GM21528 (cell line): ENCODE data around the gene SLC45A2.
"Not testable (repeated sequence)": the region's sequence is repeated elsewhere in the genome, so short reads cannot be mapped to it uniquely, and the experiment has no call there.

ENCODE experiments used
- ATAC-seq: cut with Tn5 transposase; IDR thresholded peaks from one replicate; pipeline ENCODE4 v1.9.1; 2021; ENCODE audit warnings: mild to moderate bottlenecking, moderate library complexity; ENCODE audit not compliant: unreplicated experiment, low FRiP score

The SLC45A2 gene

GRCh38 chr5:33984671-33985124 is at the start of gene SLC45A2:
Gene SLC45A2, minus strand, starts transcription at chr5:33984693. Its CDS starts 110 bp downstream, at chr5:33984583.
- ATAC-seq = no peak

- ATAC-seq = no peak
Observed at GRCh38 chr5:34031966-34032365, 47.5 kb upstream of the SLC45A2 start.

- no peak for ATAC-seq
Observed at GRCh38 chr5:34031117-34031516, 46.6 kb upstream of the SLC45A2 start.

- ATAC-seq = not testable (repeated sequence)
Observed at GRCh38 chr5:34030585-34030984, 46.1 kb upstream of the SLC45A2 start.

- no peak for ATAC-seq
Observed at GRCh38 chr5:34030048-34030447, 45.6 kb upstream of the SLC45A2 start.

- ATAC-seq = no peak
Observed at GRCh38 chr5:34028349-34028748, 43.9 kb upstream of the SLC45A2 start.

- no peak for ATAC-seq
Observed at GRCh38 chr5:34026089-34026761, 41.7 kb upstream of the SLC45A2 start.

- peak; percentile 96 for ATAC-seq
Observed at GRCh38 chr5:34022121-34022705, 37.7 kb upstream of the SLC45A2 start.

GRCh38 chr5:34021334-34021733 is 36.8 kb upstream of the SLC45A2 start:
- ATAC-seq = no peak

GRCh38 chr5:34020726-34021125 is 36.2 kb upstream of the SLC45A2 start:
- ATAC-seq = no peak

- no peak for ATAC-seq
Observed at GRCh38 chr5:34017254-34017653, 32.8 kb upstream of the SLC45A2 start.

GRCh38 chr5:34016750-34017149 is 32.3 kb upstream of the SLC45A2 start:
- ATAC-seq = no peak

GRCh38 chr5:34016222-34016621 is 31.7 kb upstream of the SLC45A2 start:
- no peak for ATAC-seq

- ATAC-seq = no peak
Observed at GRCh38 chr5:34015120-34015822, 30.8 kb upstream of the SLC45A2 start.

- no peak for ATAC-seq
Observed at GRCh38 chr5:34014626-34015025, 30.1 kb upstream of the SLC45A2 start.

- ATAC-seq = no peak
Observed at GRCh38 chr5:34013547-34013946, 29.1 kb upstream of the SLC45A2 start.

GRCh38 chr5:34012791-34013190 is 28.3 kb upstream of the SLC45A2 start:
- no peak for ATAC-seq

GRCh38 chr5:34011536-34011935 is 27.0 kb upstream of the SLC45A2 start:
- no peak for ATAC-seq

GRCh38 chr5:34010146-34010545 is 25.7 kb upstream of the SLC45A2 start:
- not testable (repeated sequence) for ATAC-seq

GRCh38 chr5:34009610-34010009 is 25.1 kb upstream of the SLC45A2 start:
- no peak for ATAC-seq

GRCh38 chr5:34008802-34009201 is 24.3 kb upstream of the SLC45A2 start:
- no peak for ATAC-seq
